ENCODE results near the gene CCM2L. TPM values are rescaled to one million over a fixed set of nuclear protein-coding genes. Genes with fewer than 3 reads are reported as not detected.

CCM2L gene
- total and polyA plus RNA-seq, 2 donors (not counting 3 experiments of a cell fraction or from before 2014, with no cell fraction given) = 10.8 to 13.4 TPM

DNA sequence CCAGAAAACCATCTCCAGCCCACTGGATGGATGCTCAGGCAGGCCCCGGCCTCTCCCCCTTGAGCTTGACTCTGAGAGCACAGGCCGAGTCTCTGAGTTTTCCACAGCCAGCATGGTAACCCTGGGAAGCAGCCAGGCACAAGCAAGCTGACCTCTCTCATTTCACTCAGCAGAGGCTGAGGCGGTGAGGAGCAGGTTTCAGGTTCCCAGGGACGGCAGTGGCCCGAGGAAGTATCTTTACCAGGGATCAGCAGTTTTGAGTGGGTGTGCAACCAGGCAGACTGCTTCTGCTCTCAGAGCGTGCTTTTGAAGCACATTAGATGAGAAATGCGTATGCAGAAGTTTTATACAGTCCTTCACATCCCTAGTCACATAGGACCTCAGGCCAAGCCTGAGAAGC is 54.4 kb downstream of the CCM2L start:
- dilution Hi-C loops (cut with MboI; ENCODE audit: extremely low pct_ligation_motif_present, low sequenced_read_pairs) (no loop called here), intact Hi-C loops (cut with micrococcal nuclease) (no loop called here)
- ChIA-PET POLR2A (no interaction called here), CTCF (interaction anchor here (0.8 kb wide), 1 partner anchor 52 kb away, joined by 3 read pairs; no protein-coding TSS in a partner anchor)
- H3K4me1 ChIP-seq (ENCODE audit: control insufficient read depth, extremely low read depth, insufficient read depth, low read length) = no peaks in the 10 kb centered on the region
- H3K27ac ChIP-seq (ENCODE audit: insufficient read depth, low read depth, low read length) = no peak overlapping the region
- no peaks in the 10 kb centered on the region for H3K79me2 ChIP-seq (ENCODE audit: control insufficient read depth, insufficient read depth, low read length)
- no peaks in the 10 kb centered on the region for H3K9me3 ChIP-seq (replicated peaks; ENCODE audit: control insufficient read depth, insufficient read depth, low read length)
- H3K9ac ChIP-seq (replicated peaks; ENCODE audit: extremely low read depth, insufficient read depth, low read length) = no peak overlapping the region
- H3K9me1 ChIP-seq (replicated peaks; ENCODE audit: control insufficient read depth, extremely low read depth, insufficient read depth, low read length) = no peaks in the 10 kb centered on the region
- DNase-seq (ENCODE audit: low read depth, low spot score) (no peak), FAIRE-seq (no peak)
- no peak overlapping the region for H3K4me2 ChIP-seq (ENCODE audit: insufficient read depth, low read length)
- H3K27me3 ChIP-seq (ENCODE audit: control insufficient read depth in 2 of 2, insufficient read depth in 2 of 2, low read length in 2 of 2) = peaks cover 0 to 10% of the 10 kb centered on the region in 2 experiments
- no TSS peak for BruUV-seq (replicated peaks)
- H2AFZ ChIP-seq (ENCODE audit: low read depth, low read length) = no peak overlapping the region
- H3K36me3 ChIP-seq (ENCODE audit: control insufficient read depth in 2 of 2, extremely low read depth in 1 of 2, insufficient read depth in 2 of 2, low read length in 2 of 2) = no peaks in the 10 kb centered on the region
- H4K20me1 ChIP-seq (replicated peaks; ENCODE audit: control insufficient read depth, extremely low read depth, insufficient read depth, low read length) = no peaks in the 10 kb centered on the region
- no peak overlapping the region for H3K4me3 ChIP-seq (replicated peaks in 1 of 3; ENCODE audit: insufficient read depth in 1 of 3, low read depth in 1 of 3, low read length in 3 of 3)
- TF ChIP-seq, protein P1, sequence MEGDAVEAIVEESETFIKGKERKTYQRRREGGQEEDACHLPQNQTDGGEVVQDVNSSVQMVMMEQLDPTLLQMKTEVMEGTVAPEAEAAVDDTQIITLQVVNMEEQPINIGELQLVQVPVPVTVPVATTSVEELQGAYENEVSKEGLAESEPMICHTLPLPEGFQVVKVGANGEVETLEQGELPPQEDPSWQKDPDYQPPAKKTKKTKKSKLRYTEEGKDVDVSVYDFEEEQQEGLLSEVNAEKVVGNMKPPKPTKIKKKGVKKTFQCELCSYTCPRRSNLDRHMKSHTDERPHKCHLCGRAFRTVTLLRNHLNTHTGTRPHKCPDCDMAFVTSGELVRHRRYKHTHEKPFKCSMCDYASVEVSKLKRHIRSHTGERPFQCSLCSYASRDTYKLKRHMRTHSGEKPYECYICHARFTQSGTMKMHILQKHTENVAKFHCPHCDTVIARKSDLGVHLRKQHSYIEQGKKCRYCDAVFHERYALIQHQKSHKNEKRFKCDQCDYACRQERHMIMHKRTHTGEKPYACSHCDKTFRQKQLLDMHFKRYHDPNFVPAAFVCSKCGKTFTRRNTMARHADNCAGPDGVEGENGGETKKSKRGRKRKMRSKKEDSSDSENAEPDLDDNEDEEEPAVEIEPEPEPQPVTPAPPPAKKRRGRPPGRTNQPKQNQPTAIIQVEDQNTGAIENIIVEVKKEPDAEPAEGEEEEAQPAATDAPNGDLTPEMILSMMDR (IDR thresholded peaks at IDR 0.05; ENCODE audit: extremely low read depth in 1 of 2, insufficient read depth in 1 of 2, low read depth in 1 of 2, low read length in 2 of 2) = no peak
- TF ChIP-seq FOS (IDR thresholded peaks at IDR 0.05; ENCODE audit: borderline replicate concordance, insufficient read depth, low read length) (no peak), EZH2 (IDR thresholded peaks at IDR 0.05; ENCODE audit: borderline replicate concordance, low read depth, low read length, severe bottlenecking) (no peak), POLR2A (IDR thresholded peaks at IDR 0.05; ENCODE audit: low read depth, low read length) (no peak), JUN (IDR thresholded peaks at IDR 0.05; ENCODE audit: borderline replicate concordance, insufficient read depth, insufficient read length, low read depth) (no peak), POLR2AphosphoS5 (IDR thresholded peaks at IDR 0.05; ENCODE audit: insufficient read depth, low read depth, low read length) (no peak), GATA2 (IDR thresholded peaks at IDR 0.05; ENCODE audit: insufficient read depth, insufficient read length, low read depth, low read length) (no peak), MYC (IDR thresholded peaks at IDR 0.05; ENCODE audit: low read depth, low read length) (no peak)
- TF ChIP-seq, protein P2, sequence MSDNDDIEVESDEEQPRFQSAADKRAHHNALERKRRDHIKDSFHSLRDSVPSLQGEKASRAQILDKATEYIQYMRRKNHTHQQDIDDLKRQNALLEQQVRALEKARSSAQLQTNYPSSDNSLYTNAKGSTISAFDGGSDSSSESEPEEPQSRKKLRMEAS (IDR thresholded peaks at IDR 0.05; ENCODE audit: insufficient read depth, insufficient read length) = no peak

All from endothelial cell of umbilical vein (primary cell).